C4-2B (cell line): ENCODE results near the gene FHOD1.

Experiments used
- ZFX ChIP-seq: fragments of 450-650 bp; IDR thresholded peaks from 2 replicates; pipeline ENCODE4 v1.6.1; 2017
- TF ChIP-seq, protein P1 (sequence below): fragments of 450-650 bp; conservative IDR thresholded peaks from 2 replicates; pipeline ENCODE4 v1.5.1; 2017; ENCODE audit warnings: mild to moderate bottlenecking

DNA sequence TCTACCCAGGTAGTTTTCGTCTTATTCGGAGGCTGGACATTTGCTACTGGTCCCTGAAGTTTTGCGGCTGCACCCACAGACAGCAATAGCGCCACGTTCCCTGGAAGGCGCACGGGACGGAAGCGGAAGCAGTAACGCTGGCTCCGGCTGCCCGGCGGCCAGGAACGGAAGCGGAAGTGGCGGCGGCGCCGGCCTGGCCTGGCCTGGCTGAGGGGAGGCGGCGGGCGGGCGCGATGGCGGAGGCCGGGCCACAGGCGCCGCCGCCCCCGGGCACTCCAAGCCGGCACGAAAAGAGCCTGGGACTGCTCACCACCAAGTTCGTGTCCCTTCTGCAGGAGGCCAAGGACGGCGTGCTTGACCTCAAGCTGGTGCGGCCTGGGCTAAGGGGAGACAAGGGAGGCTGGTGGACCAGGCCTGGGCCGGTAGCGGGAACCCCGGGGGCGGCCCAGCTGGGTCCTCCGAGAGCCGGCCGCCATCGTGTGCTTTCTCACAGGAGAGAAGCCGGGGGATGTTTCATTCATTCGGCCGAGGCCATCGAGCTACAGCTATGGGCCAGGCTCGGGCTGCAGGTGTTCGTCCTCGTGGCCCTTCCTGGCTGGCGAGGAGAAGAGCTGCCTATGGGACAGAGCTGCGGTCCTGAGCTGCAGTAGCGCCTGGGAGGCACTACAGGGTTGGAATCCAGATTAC, 55.1 kb downstream of the FHOD1 start, which contains the start of gene E2F4:
- TF ChIP-seq, protein P1, sequence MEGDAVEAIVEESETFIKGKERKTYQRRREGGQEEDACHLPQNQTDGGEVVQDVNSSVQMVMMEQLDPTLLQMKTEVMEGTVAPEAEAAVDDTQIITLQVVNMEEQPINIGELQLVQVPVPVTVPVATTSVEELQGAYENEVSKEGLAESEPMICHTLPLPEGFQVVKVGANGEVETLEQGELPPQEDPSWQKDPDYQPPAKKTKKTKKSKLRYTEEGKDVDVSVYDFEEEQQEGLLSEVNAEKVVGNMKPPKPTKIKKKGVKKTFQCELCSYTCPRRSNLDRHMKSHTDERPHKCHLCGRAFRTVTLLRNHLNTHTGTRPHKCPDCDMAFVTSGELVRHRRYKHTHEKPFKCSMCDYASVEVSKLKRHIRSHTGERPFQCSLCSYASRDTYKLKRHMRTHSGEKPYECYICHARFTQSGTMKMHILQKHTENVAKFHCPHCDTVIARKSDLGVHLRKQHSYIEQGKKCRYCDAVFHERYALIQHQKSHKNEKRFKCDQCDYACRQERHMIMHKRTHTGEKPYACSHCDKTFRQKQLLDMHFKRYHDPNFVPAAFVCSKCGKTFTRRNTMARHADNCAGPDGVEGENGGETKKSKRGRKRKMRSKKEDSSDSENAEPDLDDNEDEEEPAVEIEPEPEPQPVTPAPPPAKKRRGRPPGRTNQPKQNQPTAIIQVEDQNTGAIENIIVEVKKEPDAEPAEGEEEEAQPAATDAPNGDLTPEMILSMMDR, result no peak
- peak; percentile 98 for TF ChIP-seq ZFX
